ENCODE measurements around the gene ADGRL3.

The ADGRL3 gene

DNA sequence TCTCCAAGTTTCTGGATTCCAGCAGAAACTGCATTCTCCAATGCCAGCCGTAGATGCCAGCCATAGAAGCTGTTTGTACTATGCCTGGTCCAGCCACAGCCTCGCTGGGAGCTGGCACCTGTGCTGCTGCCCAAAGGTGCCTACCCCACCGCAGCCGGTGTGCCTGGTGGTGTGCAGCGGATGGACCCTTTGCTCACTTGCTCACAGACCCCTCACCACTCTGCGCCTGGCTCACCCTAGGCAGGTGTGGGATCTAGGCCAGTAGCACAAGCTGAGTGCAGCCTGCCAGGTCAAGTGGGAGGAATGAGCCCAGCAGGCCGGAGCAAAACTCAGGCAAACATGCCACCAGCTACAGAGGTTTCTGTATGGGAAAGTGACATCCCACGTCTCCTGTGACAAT, 463.2 kb downstream of the ADGRL3 start:
- H3K4me1 Mint-ChIP-seq: no peaks in the 10 kb centered on the region
- no peaks in the 10 kb centered on the region for H3K27me3 Mint-ChIP-seq
- DNase-seq (no peak), ATAC-seq (replicated peaks) (no peak)
- no peak overlapping the region for H3K27ac Mint-ChIP-seq
- no peaks in the 10 kb centered on the region for H3K36me3 Mint-ChIP-seq
- H3K9me3 Mint-ChIP-seq: no peaks in the 10 kb centered on the region
- no peak overlapping the region for H3K4me3 Mint-ChIP-seq

DNA sequence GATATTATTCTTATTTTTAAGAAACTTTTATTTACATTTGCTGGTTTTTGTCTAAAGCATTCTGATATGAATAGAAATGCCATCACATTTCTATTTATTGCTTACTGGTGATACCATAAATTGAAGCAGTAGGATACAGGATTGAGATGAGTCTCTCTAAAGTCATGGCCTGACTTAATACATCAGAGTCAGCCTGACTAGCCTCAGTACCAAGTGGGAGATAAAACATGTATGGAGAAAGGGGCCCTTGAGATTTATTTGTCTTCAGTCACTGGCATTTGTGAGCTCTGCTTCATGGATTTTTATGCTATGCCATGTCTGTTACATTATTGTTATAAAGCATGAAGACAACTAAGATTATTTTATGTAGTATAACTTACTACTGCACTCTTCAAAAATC, 465.5 kb downstream of the ADGRL3 start:
- no peak overlapping the region for H3K27ac Mint-ChIP-seq
- no peaks in the 10 kb centered on the region for H3K36me3 Mint-ChIP-seq
- no peak overlapping the region for H3K4me3 Mint-ChIP-seq
- no peaks in the 10 kb centered on the region for H3K4me1 Mint-ChIP-seq
- H3K27me3 Mint-ChIP-seq: no peaks in the 10 kb centered on the region
- no peak for ATAC-seq (replicated peaks)
- H3K9me3 Mint-ChIP-seq: no peaks in the 10 kb centered on the region
- no peak for DNase-seq

DNA sequence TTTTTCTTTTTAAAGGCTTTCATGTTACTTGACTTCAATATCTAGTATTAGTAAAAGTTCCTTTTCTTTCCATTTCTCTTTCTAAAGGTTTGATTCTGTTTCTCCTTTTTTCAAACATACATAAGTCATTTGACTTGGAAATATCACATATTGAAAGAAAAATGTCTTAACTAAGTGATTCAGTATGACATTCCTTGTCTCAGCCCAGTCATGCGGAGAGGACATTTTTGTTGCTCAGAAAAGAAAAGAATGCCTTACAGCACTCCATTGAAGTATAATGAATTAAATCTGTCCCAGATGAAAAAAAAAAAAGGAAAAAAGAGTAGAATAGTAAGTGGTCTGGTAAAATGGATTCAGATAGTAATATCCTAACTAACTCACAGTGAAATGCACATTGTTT, 466.1 kb downstream of the ADGRL3 start:
- Mint-ChIP-seq H3K36me3 (no peaks in the 10 kb centered on the region), H3K9me3 (no peaks in the 10 kb centered on the region), H3K27me3 (no peaks in the 10 kb centered on the region), H3K27ac (no peak overlapping the region), H3K4me1 (no peaks in the 10 kb centered on the region), H3K4me3 (no peak overlapping the region)
- ATAC-seq (replicated peaks) (no peak), DNase-seq (no peak)

DNA sequence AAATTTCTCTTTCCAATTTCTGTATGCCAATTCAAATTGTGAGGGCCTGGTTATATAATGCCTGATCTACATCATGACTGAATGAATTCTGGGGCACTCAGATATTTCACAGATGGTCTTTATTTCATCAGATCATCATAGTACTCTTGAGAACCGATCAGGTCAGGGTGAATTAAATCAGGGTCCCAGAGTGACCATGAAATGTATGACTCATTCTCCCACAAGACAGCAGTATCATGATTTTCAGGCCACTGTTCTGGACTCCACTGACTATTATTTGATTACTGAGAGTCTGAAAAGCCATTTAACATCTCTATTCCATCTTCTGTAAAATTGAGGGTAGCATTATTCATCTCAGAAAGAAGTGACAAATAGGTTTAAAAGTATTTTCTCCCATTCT, 471.5 kb downstream of the ADGRL3 start:
- Mint-ChIP-seq H3K4me3 (no peak overlapping the region), H3K27ac (no peak overlapping the region), H3K27me3 (no peaks in the 10 kb centered on the region), H3K36me3 (no peaks in the 10 kb centered on the region), H3K9me3 (peaks cover 0 to 1% of the 10 kb centered on the region in 2 donors), H3K4me1 (no peaks in the 10 kb centered on the region)
- ATAC-seq (replicated peaks) (no peak), DNase-seq (no peak)

DNA sequence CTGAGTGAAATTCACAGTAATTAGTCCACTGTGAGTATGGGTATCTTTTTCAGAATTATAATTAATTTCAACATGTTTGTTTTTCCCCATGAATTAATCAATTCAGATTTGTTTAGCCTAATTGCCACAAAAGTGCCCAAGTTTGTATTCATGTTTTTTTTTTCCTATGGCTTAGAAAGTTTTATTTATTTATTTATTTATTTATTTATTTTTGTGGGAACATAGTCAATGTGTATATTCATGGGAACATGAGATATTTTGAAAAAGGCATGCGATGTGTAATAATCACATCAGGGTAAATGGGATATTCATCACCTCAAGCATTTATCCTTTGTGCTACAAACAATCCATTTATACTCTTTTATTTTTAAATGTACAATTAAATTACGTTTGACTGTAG, 475.3 kb downstream of the ADGRL3 start:
- Mint-ChIP-seq H3K9me3 (peaks cover 0 to 1% of the 10 kb centered on the region in 2 donors), H3K27me3 (no peaks in the 10 kb centered on the region), H3K4me1 (no peaks in the 10 kb centered on the region), H3K4me3 (no peak overlapping the region), H3K27ac (no peak overlapping the region), H3K36me3 (no peaks in the 10 kb centered on the region)
- DNase-seq: no peak
- ATAC-seq (replicated peaks): no peak

DNA sequence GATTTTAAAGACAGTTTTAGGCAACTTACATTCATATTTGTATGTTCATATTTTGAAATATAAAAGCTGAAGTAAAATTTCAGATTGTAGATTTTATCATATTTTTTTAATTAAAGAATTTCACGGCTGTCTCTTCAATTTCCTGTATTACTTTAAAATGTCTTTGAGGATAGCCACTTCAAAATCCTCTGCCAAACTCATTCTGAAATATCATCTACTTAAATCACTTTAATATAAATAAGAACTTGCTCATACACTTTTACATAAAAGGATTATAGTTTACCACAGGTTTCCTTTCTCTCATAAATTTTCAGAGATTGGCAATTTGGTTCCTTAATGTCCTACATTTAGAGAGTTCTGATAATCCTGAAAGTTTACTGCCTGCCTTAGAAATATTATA, 478.2 kb downstream of the ADGRL3 start:
- no peaks in the 10 kb centered on the region for H3K27me3 Mint-ChIP-seq
- ATAC-seq (replicated peaks): no peak
- no peaks in the 10 kb centered on the region for H3K36me3 Mint-ChIP-seq
- no peak overlapping the region for H3K4me3 Mint-ChIP-seq
- H3K27ac Mint-ChIP-seq: no peak overlapping the region
- DNase-seq: no peak
- H3K9me3 Mint-ChIP-seq: peaks cover 0 to 7% of the 10 kb centered on the region in 2 donors
- H3K4me1 Mint-ChIP-seq: no peaks in the 10 kb centered on the region

DNA sequence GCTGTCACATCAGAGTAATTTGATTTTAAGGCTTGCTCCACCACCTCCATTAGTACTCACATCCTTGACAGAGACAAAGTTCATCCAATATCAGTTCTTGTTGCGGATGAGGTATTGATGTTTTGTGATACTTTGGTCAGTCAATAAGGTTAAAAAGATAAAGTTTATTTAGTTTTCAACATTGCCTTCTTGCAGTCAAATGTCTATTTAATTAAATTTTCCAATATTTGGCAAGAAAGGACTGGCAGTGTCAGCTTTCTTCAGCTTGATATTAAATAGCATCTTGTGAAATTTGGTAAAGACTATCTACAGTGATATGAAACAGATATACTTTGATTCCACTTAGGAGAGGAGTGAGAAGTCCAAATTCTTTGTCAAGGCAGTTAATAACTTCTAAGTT, 493.4 kb downstream of the ADGRL3 start:
- Mint-ChIP-seq H3K9me3 (peaks cover 0 to 4% of the 10 kb centered on the region in 2 donors), H3K27ac (no peak overlapping the region), H3K27me3 (no peaks in the 10 kb centered on the region), H3K4me1 (no peaks in the 10 kb centered on the region), H3K36me3 (no peaks in the 10 kb centered on the region), H3K4me3 (no peak overlapping the region)
- ATAC-seq (replicated peaks) (no peak), DNase-seq (no peak)

DNA sequence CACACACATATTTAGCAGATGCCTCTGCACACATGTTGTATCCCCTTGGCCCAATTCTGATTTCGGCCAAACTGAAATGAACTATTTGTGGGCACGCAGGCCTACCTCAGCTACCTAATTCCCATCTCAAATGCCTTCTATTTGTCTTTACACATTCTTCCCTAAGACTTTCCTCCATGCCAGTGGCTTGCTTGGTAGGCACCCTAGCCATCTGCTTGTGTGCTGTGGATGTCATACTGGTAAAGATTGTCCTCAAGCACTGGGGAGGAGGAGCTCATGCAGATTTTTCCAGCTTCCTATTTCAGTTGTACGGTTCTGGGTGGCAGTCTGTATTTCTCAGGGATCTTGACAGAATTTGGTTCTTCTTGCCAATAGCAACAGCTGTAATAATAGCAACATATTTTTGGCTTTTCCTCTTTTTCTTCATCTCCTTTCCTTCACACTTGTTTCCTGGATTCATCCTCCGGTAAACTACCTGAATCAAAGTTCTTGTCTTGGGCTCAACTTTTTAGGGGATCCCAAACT, 514.3 kb downstream of the ADGRL3 start:
- no peak for ATAC-seq (replicated peaks)
- peaks cover 0 to 2% of the 10 kb centered on the region in 2 donors for H3K9me3 Mint-ChIP-seq
- no peaks in the 10 kb centered on the region for H3K4me1 Mint-ChIP-seq
- no peaks in the 10 kb centered on the region for H3K36me3 Mint-ChIP-seq
- H3K27me3 Mint-ChIP-seq: no peaks in the 10 kb centered on the region
- H3K4me3 Mint-ChIP-seq: no peak overlapping the region
- no peak for DNase-seq
- H3K27ac Mint-ChIP-seq: no peak overlapping the region

DNA sequence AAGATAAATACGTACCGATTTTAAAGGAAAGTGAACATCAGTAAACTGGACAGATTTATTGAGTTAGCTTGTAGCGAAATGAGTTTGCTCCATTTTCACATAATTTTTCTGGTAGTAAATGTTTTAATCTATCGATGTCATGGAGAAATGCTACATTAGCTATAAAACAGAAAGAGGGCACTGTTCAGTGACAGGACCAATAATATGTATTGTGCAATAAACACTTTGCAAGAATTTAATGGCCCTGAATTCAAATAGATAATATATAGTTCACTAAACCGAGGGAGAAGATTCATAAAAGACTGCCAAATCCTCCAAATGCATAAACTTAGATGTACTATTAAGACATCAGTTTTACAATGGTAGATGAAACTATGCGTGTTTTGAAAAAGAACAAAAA, 516.3 kb downstream of the ADGRL3 start:
- DNase-seq (no peak), ATAC-seq (replicated peaks) (no peak)
- peaks cover 0 to 2% of the 10 kb centered on the region in 2 donors for H3K9me3 Mint-ChIP-seq
- H3K27ac Mint-ChIP-seq: no peak overlapping the region
- no peaks in the 10 kb centered on the region for H3K27me3 Mint-ChIP-seq
- no peaks in the 10 kb centered on the region for H3K4me1 Mint-ChIP-seq
- H3K4me3 Mint-ChIP-seq: no peak overlapping the region
- no peaks in the 10 kb centered on the region for H3K36me3 Mint-ChIP-seq

DNA sequence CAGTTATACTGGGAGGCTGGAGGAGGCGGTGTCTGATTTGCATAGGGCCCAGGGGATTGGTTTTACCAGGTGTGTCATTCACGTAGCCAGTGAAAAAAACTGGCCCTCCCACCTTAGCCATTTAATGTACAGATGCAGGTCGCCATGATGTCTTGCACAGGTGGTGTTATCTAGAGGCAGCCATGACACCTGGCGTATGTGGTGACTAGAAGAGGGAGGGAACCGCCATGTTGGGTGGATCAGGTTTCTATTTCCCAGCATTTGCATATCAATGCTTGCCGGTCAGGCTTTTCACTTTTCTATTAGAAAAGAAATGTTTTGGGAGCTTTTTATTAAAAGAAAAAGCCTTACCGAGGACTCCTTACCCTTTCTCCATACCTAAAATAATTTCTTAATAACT, 523.4 kb downstream of the ADGRL3 start:
- no peaks in the 10 kb centered on the region for H3K27me3 Mint-ChIP-seq
- no peak for ATAC-seq (replicated peaks)
- H3K4me1 Mint-ChIP-seq: no peaks in the 10 kb centered on the region
- H3K4me3 Mint-ChIP-seq: no peak overlapping the region
- no peaks in the 10 kb centered on the region for H3K36me3 Mint-ChIP-seq
- DNase-seq: no peak
- H3K27ac Mint-ChIP-seq: no peak overlapping the region
- H3K9me3 Mint-ChIP-seq: no peaks in the 10 kb centered on the region

DNA sequence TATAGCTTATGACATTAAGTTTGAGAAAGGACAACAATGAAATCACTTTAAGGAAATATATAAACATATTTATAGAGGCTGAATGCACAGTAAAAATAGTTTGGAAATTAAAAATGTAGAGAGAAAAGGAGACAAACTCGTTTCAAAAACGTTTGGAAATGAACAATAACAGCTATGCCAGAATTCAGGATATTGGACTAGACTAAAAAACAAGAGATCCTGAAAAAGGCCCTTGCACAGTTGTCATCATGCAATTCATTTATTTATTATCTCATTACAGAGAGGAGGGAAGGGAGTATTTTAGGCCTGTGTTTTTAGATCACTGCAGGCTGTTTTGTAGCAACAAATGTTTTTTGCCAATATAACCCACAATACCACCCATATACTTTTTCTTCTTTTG, 527.2 kb downstream of the ADGRL3 start:
- H3K36me3 Mint-ChIP-seq: no peaks in the 10 kb centered on the region
- peaks cover 1 to 3% of the 10 kb centered on the region in 2 donors for H3K9me3 Mint-ChIP-seq
- ATAC-seq (replicated peaks): no peak
- H3K4me3 Mint-ChIP-seq: no peak overlapping the region
- no peak for DNase-seq
- no peak overlapping the region for H3K27ac Mint-ChIP-seq
- H3K27me3 Mint-ChIP-seq: no peaks in the 10 kb centered on the region
- no peaks in the 10 kb centered on the region for H3K4me1 Mint-ChIP-seq

DNA sequence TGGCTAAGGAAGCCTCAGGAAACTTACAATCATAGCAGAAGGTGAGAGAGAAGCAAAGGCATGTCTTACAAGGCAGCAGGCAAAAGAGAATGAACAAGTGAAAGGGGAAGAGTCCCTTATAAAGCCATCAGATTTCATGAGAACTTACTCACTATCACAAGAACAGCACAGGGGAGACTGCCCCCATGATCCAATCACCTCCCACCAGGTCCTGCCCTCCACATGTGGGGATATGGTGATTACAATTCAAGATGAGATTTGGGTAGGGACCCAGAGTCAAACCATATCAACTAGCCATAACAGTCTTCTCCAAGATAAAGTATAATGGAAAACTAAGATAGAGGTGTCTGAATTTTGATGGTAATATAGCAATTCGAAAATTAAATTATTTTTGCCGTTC, 534.3 kb downstream of the ADGRL3 start:
- H3K4me1 Mint-ChIP-seq: no peaks in the 10 kb centered on the region
- no peak overlapping the region for H3K4me3 Mint-ChIP-seq
- no peak overlapping the region for H3K27ac Mint-ChIP-seq
- DNase-seq: no peak
- H3K36me3 Mint-ChIP-seq: no peaks in the 10 kb centered on the region
- ATAC-seq (replicated peaks): no peak
- H3K9me3 Mint-ChIP-seq: peaks cover 3% of the 10 kb centered on the region in 2 donors
- no peaks in the 10 kb centered on the region for H3K27me3 Mint-ChIP-seq

DNA sequence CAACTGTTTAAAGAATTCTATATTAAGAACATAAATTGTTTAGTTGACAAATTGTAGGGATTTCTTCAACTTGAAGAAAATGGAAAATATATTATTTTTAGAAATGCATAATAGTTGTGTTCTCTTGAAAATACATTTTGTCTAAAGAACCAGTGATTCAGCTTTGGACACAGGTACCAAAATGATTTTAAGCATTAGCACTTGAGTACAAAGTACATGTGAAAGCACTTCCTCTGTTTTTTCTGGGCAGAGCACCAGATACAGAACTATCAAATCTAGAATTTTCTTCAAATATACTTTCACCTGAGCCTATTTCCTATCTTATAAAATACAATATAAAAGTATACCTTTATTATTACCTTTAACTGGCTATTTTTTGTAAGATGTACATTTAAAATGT, 539.8 kb downstream of the ADGRL3 start:
- H3K4me3 Mint-ChIP-seq: no peak overlapping the region
- no peaks in the 10 kb centered on the region for H3K4me1 Mint-ChIP-seq
- H3K36me3 Mint-ChIP-seq: no peaks in the 10 kb centered on the region
- ATAC-seq (replicated peaks): no peak
- no peak overlapping the region for H3K27ac Mint-ChIP-seq
- H3K27me3 Mint-ChIP-seq: no peaks in the 10 kb centered on the region
- peaks cover 0 to under 1% of the 10 kb centered on the region in 2 donors for H3K9me3 Mint-ChIP-seq
- DNase-seq: no peak

DNA sequence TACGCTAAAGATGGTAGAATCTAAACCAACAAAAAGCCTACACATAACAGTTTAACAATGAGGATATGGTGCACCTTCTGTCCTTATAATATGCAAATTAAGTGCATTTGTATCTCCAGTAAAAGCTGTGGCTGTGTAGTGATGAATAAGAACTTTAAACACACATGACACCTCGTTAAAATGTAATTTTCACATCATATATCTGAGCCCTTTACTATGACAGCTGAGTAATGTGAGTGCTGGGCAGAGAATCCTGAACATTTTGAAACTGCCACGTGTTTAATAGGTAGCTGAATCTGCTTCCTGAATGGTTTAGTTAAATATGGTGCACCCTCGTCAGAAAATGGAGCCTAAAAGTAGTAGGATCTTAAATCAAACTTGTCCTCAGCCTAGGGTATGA, 540.8 kb downstream of the ADGRL3 start:
- H3K4me3 Mint-ChIP-seq: no peak overlapping the region
- DNase-seq (no peak), ATAC-seq (replicated peaks) (no peak)
- H3K27ac Mint-ChIP-seq: no peak overlapping the region
- H3K4me1 Mint-ChIP-seq: no peaks in the 10 kb centered on the region
- peaks cover 0 to 2% of the 10 kb centered on the region in 2 donors for H3K9me3 Mint-ChIP-seq
- H3K36me3 Mint-ChIP-seq: no peaks in the 10 kb centered on the region
- no peaks in the 10 kb centered on the region for H3K27me3 Mint-ChIP-seq

DNA sequence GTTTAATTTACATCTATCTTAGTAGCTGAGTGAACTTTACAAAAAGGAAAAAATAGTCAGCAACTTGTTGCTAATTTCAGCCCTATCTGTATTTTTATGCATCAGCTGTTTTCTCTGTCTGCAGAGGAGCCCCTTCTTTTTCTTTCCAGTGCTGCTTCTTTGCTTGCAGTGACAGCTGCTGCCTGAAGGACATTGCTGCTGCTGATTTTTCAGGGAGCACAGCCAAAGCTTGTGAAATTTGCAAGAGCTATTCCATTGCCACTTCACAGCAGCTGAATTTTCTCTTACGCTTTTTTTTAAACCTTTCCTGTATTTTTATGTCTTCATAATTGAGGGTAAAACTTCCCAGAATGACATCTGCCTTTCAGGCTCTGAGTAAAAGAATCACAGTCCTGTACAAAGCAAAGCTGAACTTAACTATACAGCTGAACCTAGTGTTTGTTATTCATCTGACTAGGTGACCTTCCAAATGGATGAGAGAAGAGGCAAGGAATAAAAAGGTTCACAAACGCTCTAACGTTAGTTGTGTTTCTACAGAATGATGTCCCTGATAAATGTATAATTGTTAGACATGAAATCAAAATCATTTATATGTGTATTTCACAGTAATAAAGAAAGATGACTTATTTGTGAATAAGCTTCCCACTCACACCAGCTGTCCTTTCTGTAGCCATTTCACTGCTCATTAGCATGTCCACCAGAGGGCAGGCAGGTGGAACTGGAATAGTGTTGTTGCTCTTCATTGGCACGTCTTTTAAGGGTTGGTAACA, 541.4 kb downstream of the ADGRL3 start:
- no peak overlapping the region for H3K4me3 Mint-ChIP-seq
- no peaks in the 10 kb centered on the region for H3K36me3 Mint-ChIP-seq
- no peak overlapping the region for H3K27ac Mint-ChIP-seq
- no peak for DNase-seq
- no peaks in the 10 kb centered on the region for H3K27me3 Mint-ChIP-seq
- H3K4me1 Mint-ChIP-seq: no peaks in the 10 kb centered on the region
- H3K9me3 Mint-ChIP-seq: peaks cover 0 to 2% of the 10 kb centered on the region in 2 donors
- no peak for ATAC-seq (replicated peaks)

Measured in stimulated activated naive B cell treated with anti-CD40 and anti-IgM and Interleukin-4, amounts not matched to agents 10 μg/mL and 1 μg/mL and 100 μg/mL, for 72 hours (primary cell).